Spleen (tissue), 7 donors: Measurements from ENCODE around the gene CCDC102A.

ENCODE experiments used
- CTCF ChIP-seq, 11 experiments: fragments of 200-600 bp in 7 of 11; fragments of 450-650 bp in 4 of 11; sonication (generic) in 4 of 11; IDR thresholded peaks in 8 of 11; conservative IDR thresholded peaks in 3 of 11; 1 replicate in 7 of 11; 2 replicates in 4 of 11; pipeline versions ENCODE4 v1.4.0 to v1.8.0; 2016 to 2021; ENCODE audit warnings: antibody characterized with exemption in 11 of 11, inconsistent platforms in 4 of 11, mild to moderate bottlenecking in 1 of 11
- POLR2A ChIP-seq, 3 donors: fragments of 450-650 bp; IDR thresholded peaks; one replicate each; pipeline ENCODE4 v1.5.1; 2017; ENCODE audit warnings: antibody characterized with exemption in 3 of 3, mild to moderate bottlenecking in 1 of 3
- POLR2AphosphoS5 ChIP-seq, 3 donors: sonication (generic); formaldehyde crosslinking; IDR thresholded peaks; one replicate each; pipeline ENCODE4 v1.5.1; 2017; ENCODE audit warnings: antibody characterized with exemption in 3 of 3
- donor health status: DM: no; HTN: no; CAD: no; lungs with moderate emphysema.
- donor health status: DM: no; HTN: no; CAD: no.
- donor health status: DM: no; HTN: no; CAD: no.

- TF ChIP-seq POLR2AphosphoS5 (IDR thresholded peaks at IDR 0.05) (no peak), CTCF (IDR thresholded peaks at IDR 0.05 in 8 of 11, conservative IDR thresholded peaks at IDR 0.05 in 3 of 11) (no peak), POLR2A (IDR thresholded peaks at IDR 0.05) (no peak)
These were observed 20.1 kb downstream of the CCDC102A start for GRCh38 chr16:57516176-57516725.
